ENCODE results near the gene KLK13.

KLK13 gene

GRCh38 chr19:51078104-51078503 lies 13.2 kb upstream of the KLK13 start:
- H3K4me3 ChIP-seq (replicated peaks in 1 of 2; ENCODE audit: low read depth in 2 of 2, low read length in 2 of 2): no peak overlapping the region
- no peak for DNase-seq (ENCODE audit: low read depth in 2 of 2)
- no peak for TF ChIP-seq CTCF (IDR thresholded peaks at IDR 0.05; ENCODE audit: low read depth, low read length)

- no peak overlapping the region for H3K4me3 ChIP-seq (replicated peaks in 1 of 2; ENCODE audit: low read depth in 2 of 2, low read length in 2 of 2)
- no peak for DNase-seq (ENCODE audit: low read depth in 2 of 2)
- no peak for TF ChIP-seq CTCF (IDR thresholded peaks at IDR 0.05; ENCODE audit: low read depth, low read length)
Measured at GRCh38 chr19:51076631-51077213, 11.8 kb upstream of the KLK13 start.

- no peak for DNase-seq (ENCODE audit: low read depth in 2 of 2)
- TF ChIP-seq CTCF (IDR thresholded peaks at IDR 0.05; ENCODE audit: low read depth, low read length): no peak
- no peak overlapping the region for H3K4me3 ChIP-seq (replicated peaks in 1 of 2; ENCODE audit: low read depth in 2 of 2, low read length in 2 of 2)
Measured at GRCh38 chr19:51075998-51076397, 11.1 kb upstream of the KLK13 start.

- no peak overlapping the region for H3K4me3 ChIP-seq (replicated peaks in 1 of 2; ENCODE audit: low read depth in 2 of 2, low read length in 2 of 2)
- no peak for DNase-seq (ENCODE audit: low read depth in 2 of 2)
- TF ChIP-seq CTCF (IDR thresholded peaks at IDR 0.05; ENCODE audit: low read depth, low read length): no peak
Measured at GRCh38 chr19:51071095-51071405, 6.2 kb upstream of the KLK13 start.

GRCh38 chr19:51070334-51071094 lies 5.6 kb upstream of the KLK13 start:
- DNase-seq (ENCODE audit: low read depth in 2 of 2): no peak
- no peak overlapping the region for H3K4me3 ChIP-seq (replicated peaks in 1 of 2; ENCODE audit: low read depth in 2 of 2, low read length in 2 of 2)
- TF ChIP-seq CTCF (IDR thresholded peaks at IDR 0.05; ENCODE audit: low read depth, low read length): no peak

- DNase-seq (ENCODE audit: low read depth in 2 of 2): no peak
- TF ChIP-seq CTCF (IDR thresholded peaks at IDR 0.05; ENCODE audit: low read depth, low read length): no peak
- no peak overlapping the region for H3K4me3 ChIP-seq (replicated peaks in 1 of 2; ENCODE audit: low read depth in 2 of 2, low read length in 2 of 2)
Measured at GRCh38 chr19:51066393-51067186, 1.7 kb upstream of the KLK13 start.

Data from cardiac fibroblast (primary cell).